HepG2 (cell line): ENCODE results near the gene SPATA31E1.

Experiments used
- CBX1 ChIP-seq: IDR thresholded peaks from one replicate; pipeline ENCODE4 v1.6.1; 2016; ENCODE audit warnings: antibody characterized with exemption, low read depth
- MAFF ChIP-seq: IDR thresholded peaks from 2 replicates; pipeline ENCODE4 v1.6.1; 2011; ENCODE audit warnings: low read depth, low read length, improper control_type of control experiment
- MAFK ChIP-seq, 2 experiments: IDR thresholded peaks in 1 of 2; conservative IDR thresholded peaks in 1 of 2; 2 replicates each; pipeline ENCODE4 v1.6.1; 2011; ENCODE audit warnings: improper control_type of control experiment in 2 of 2, low read length in 2 of 2
- MYPOP ChIP-seq: sonication (generic); formaldehyde crosslinking; IDR thresholded peaks from 2 replicates; pipeline ENCODE4 v1.8.1; 2023; ENCODE audit warnings: mild to moderate bottlenecking, moderate library complexity, missing genetic modification reagents
- NFE2 ChIP-seq: sonication (generic); formaldehyde crosslinking; IDR thresholded peaks from 2 replicates; pipeline ENCODE4 v1.4.0; 2020; ENCODE audit warnings: missing genetic modification reagents
- SP5 ChIP-seq: IDR thresholded peaks from 2 replicates; pipeline ENCODE4 v1.6.1; 2016; ENCODE audit warnings: low read depth, borderline replicate concordance
- ZBTB1 ChIP-seq: sonication (generic); formaldehyde crosslinking; IDR thresholded peaks from 2 replicates; pipeline ENCODE4 v1.4.0; 2020; ENCODE audit warnings: missing genetic modification reagents, borderline replicate concordance
- ZNF343 ChIP-seq: sonication (generic); formaldehyde crosslinking; IDR thresholded peaks from 2 replicates; pipeline ENCODE4 v1.4.0; 2020; ENCODE audit warnings: mild to moderate bottlenecking, missing genetic modification reagents

GRCh38 chr9:87896891-87897290, 14.2 kb downstream of the SPATA31E1 start:
- TF ChIP-seq ZNF343 (CRISPR knock-in tag) (no peak), SP5 (CRISPR knock-in tag) (no peak), MAFF (no peak), MAFK (conservative IDR thresholded peaks at IDR 0.05 in 1 of 2, IDR thresholded peaks at IDR 0.05 in 1 of 2; ENCODE audit: low read length in 2 of 2) (no peak), CBX1 (no peak), NFE2 (CRISPR knock-in tag) (no peak), MYPOP (CRISPR knock-in tag) (no peak), ZBTB1 (no peak)
